IMR-90 (cell line): ENCODE results near the gene RSRC2. TPM values are rescaled to one million over a fixed set of nuclear protein-coding genes. Genes with fewer than 3 reads are reported as not detected.

Experiments used
- ATAC-seq: fragments of 200-7000 bp; cut with Tn5 transposase; 2 replicates; pipeline ENCODE4 v1.9.1; 2020; ENCODE audit warnings: low read depth, mild to moderate bottlenecking, moderate library complexity
- BruUV-seq: library from RNA; stranded (reverse); fragments of 400-500 nt; replicated peaks from 2 replicates; lab custom pipeline; 2021; lab: Mats Ljungman, UMichigan
- CTCF ChIA-PET: fragments of 300-600 bp; formaldehyde crosslinking; extraction: SDS; loops from one replicate; lab custom pipeline; 2021; ENCODE audit warnings: antibody characterized with exemption; lab: Yijun Ruan, JAX
- POLR2A ChIA-PET: fragments of 300-600 bp; sonication (Branson Sonifier 250); formaldehyde crosslinking; loops from one replicate; lab custom pipeline; 2022; ENCODE audit warnings: antibody characterized with exemption; ENCODE audit not compliant: unreplicated experiment; lab: Charles Lee
- DNase-seq: peaks from one replicate; pipeline ENCODE4 v3.0.0; 2013
- H2AFZ ChIP-seq: replicated peaks from 2 replicates; pipeline ENCODE3; 2013; ENCODE audit warnings: low read length, mild to moderate bottlenecking; ENCODE audit not compliant: poor library complexity
- H2AK5ac ChIP-seq: 2 replicates; pipeline ENCODE4 v1.6.1; 2013; ENCODE audit warnings: low read depth, low read length, inconsistent platforms
- H2AK9ac ChIP-seq: replicated peaks from 2 replicates; pipeline ENCODE3; 2013; ENCODE audit warnings: mild to moderate bottlenecking, low read depth, low read length, moderate library complexity; ENCODE audit not compliant: poor library complexity
- H2BK120ac ChIP-seq: 2 replicates; pipeline ENCODE4 v1.6.1; 2013; ENCODE audit warnings: low read depth, low read length, inconsistent platforms
- H2BK15ac ChIP-seq: 3 replicates; pipeline ENCODE4 v1.6.1; 2013; ENCODE audit warnings: low read depth, low read length, inconsistent platforms
- H2BK20ac ChIP-seq: 2 replicates; pipeline ENCODE4 v1.6.1; 2013; ENCODE audit warnings: low read depth, mild to moderate bottlenecking, inconsistent platforms, low read length, moderate library complexity
- H2BK5ac ChIP-seq: 2 replicates; pipeline ENCODE4 v1.6.1; 2013; ENCODE audit warnings: mild to moderate bottlenecking, low read depth, low read length, inconsistent platforms; ENCODE audit not compliant: poor library complexity, severe bottlenecking
- H3K14ac ChIP-seq: replicated peaks from 2 replicates; pipeline ENCODE4 v1.6.1; 2013; ENCODE audit warnings: low read depth, low read length, inconsistent platforms
- H3K18ac ChIP-seq: 2 replicates; pipeline ENCODE4 v1.6.1; 2013; ENCODE audit warnings: low read depth, low read length, control low read depth
- H3K23ac ChIP-seq: 2 replicates; pipeline ENCODE4 v1.6.1; 2013; ENCODE audit warnings: low read depth, low read length, inconsistent platforms
- H3K27ac ChIP-seq: 2 replicates; pipeline ENCODE4 v1.5.1; 2013; ENCODE audit warnings: mild to moderate bottlenecking, control low read depth, low read length; ENCODE audit not compliant: insufficient read depth
- H3K27me3 ChIP-seq: 2 replicates; pipeline ENCODE4 v1.6.1; 2013; ENCODE audit warnings: low read length; ENCODE audit not compliant: control insufficient read depth, insufficient read depth
- H3K36me3 ChIP-seq: 2 replicates; pipeline ENCODE4 v1.6.1; 2013; ENCODE audit warnings: low read length, mixed read lengths; ENCODE audit not compliant: control insufficient read depth, insufficient read depth
- H3K4ac ChIP-seq: 2 replicates; pipeline ENCODE4 v1.6.1; 2013; ENCODE audit warnings: low read depth, low read length, inconsistent platforms
- H3K4me1 ChIP-seq: 2 replicates; pipeline ENCODE4 v1.6.1; 2013; ENCODE audit warnings: low read length, mixed read lengths; ENCODE audit not compliant: control insufficient read depth, insufficient read depth
- H3K4me2 ChIP-seq: 2 replicates; pipeline ENCODE4 v1.6.1; 2013; ENCODE audit warnings: low read depth, mild to moderate bottlenecking, control low read depth, low read length, moderate library complexity
- H3K4me3 ChIP-seq: 2 replicates; pipeline ENCODE4 v1.5.1; 2013; ENCODE audit warnings: low read depth, mild to moderate bottlenecking, control low read depth, low read length, moderate library complexity; ENCODE audit not compliant: insufficient read depth
- H3K56ac ChIP-seq: 2 replicates; pipeline ENCODE4 v1.6.1; 2013; ENCODE audit warnings: low read length, inconsistent platforms; ENCODE audit not compliant: insufficient read depth; ENCODE audit errors: extremely low read depth
- H3K79me1 ChIP-seq, 2 experiments: 2 replicates each; pipeline ENCODE4 v1.6.1; 2013; ENCODE audit warnings: low read length in 2 of 2, inconsistent platforms in 1 of 2, low read depth in 1 of 2
- H3K9ac ChIP-seq: 2 replicates; pipeline ENCODE4 v1.6.1; 2013; ENCODE audit warnings: low read depth, low read length, control low read depth
- H3K9me1 ChIP-seq: 2 replicates; pipeline ENCODE4 v1.6.1; 2013; ENCODE audit warnings: low read length, inconsistent platforms; ENCODE audit not compliant: insufficient read depth
- H3K9me3 ChIP-seq: 2 replicates; pipeline ENCODE4 v1.6.1; 2013; ENCODE audit warnings: low read length; ENCODE audit not compliant: control insufficient read depth, insufficient read depth
- H4K20me1 ChIP-seq: 2 replicates; pipeline ENCODE4 v1.6.1; 2013; ENCODE audit warnings: low read length, inconsistent platforms; ENCODE audit not compliant: insufficient read depth
- H4K5ac ChIP-seq: 2 replicates; pipeline ENCODE4 v1.6.1; 2013; ENCODE audit warnings: mild to moderate bottlenecking, low read depth, low read length, control low read depth
- H4K8ac ChIP-seq, 2 experiments: 2 replicates each; pipeline ENCODE4 v1.6.1; 2013; ENCODE audit warnings: low read depth in 2 of 2, low read length in 2 of 2, control low read depth in 1 of 2, inconsistent platforms in 1 of 2
- H4K91ac ChIP-seq: 2 replicates; pipeline ENCODE4 v1.6.1; 2013; ENCODE audit warnings: low read depth, low read length, inconsistent platforms; ENCODE audit not compliant: insufficient read depth
- CEBPB ChIP-seq: IDR thresholded peaks from 2 replicates; pipeline ENCODE4 v1.6.1; 2012; ENCODE audit warnings: low read depth, low read length, improper control_type of control experiment
- MAFK ChIP-seq: IDR thresholded peaks from 2 replicates; pipeline ENCODE4 v1.6.1; 2012; ENCODE audit warnings: low read depth, low read length, improper control_type of control experiment
- MAZ ChIP-seq: IDR thresholded peaks from 2 replicates; pipeline ENCODE4 v1.6.1; 2012; ENCODE audit warnings: low read depth, mild to moderate bottlenecking, low read length, improper control_type of control experiment, moderate library complexity, borderline replicate concordance
- RCOR1 ChIP-seq: IDR thresholded peaks from 2 replicates; pipeline ENCODE4 v1.6.1; 2012; ENCODE audit warnings: mild to moderate bottlenecking, low read length, improper control_type of control experiment; ENCODE audit not compliant: insufficient replicate concordance
- WGBS, 2 experiments: methylation state at CpG; one replicate each; pipeline versions ENCODE4 v1.1.5 to v1.1.7; 2013; ENCODE audit warnings: missing lambda C conversion rate in 2 of 2; ENCODE audit not compliant: insufficient read length in 1 of 2; ENCODE audit errors: extremely low coverage in 2 of 2; 5-methylcytosine and 5-hydroxymethylcytosine counted together
- dilution Hi-C: fragments of 300-500 bp; cut with HindIII; formaldehyde crosslinking; loops from one replicate; pipeline ENCODE4 v1.14.3; 2018; ENCODE audit warnings: low sequenced_read_pairs; ENCODE audit not compliant: unreplicated experiment
- in situ Hi-C: fragments of 300-500 bp; cut with MboI; formaldehyde crosslinking; loops from 3 replicates; pipeline ENCODE4 v1.14.3; 2019; ENCODE audit warnings: low sequenced_read_pairs, inconsistent platforms, mixed read lengths
- intact Hi-C: fragments of 100-400 bp; cut with micrococcal nuclease; formaldehyde crosslinking; loops from 2 replicates; pipeline ENCODE4 v1.10.0; 2022
- polyA plus RNA-seq, 3 experiments: library from polyadenylated mRNA; depleted of rRNA; stranded (reverse); fragments of >200 nt; gene quantifications; 2 replicates each; pipeline ENCODE4 v1.2.3, GENCODE V29; 2012; ENCODE audit warnings: low replicate concordance in 1 of 3
- total RNA-seq: library from RNA; depleted of rRNA; stranded (reverse); fragments of >200 nt; gene quantifications from 2 replicates; pipeline ENCODE4 v1.2.3, GENCODE V29; 2012

The RSRC2 gene
- total and polyA plus RNA-seq, 2 of the 4 experiments (the other 2 are of a cell fraction): 18.6 to 31.5 TPM

- no TSS peak for BruUV-seq
- Histone ChIP-seq H2BK20ac (no peak overlapping the region), H2AFZ (no peak overlapping the region), H2AK5ac (no peak overlapping the region), H3K9ac (no peak overlapping the region), H3K27ac (no peak overlapping the region), H4K20me1 (no peaks in the 10 kb centered on the region; the same call in 1 of the 2 replicates), H2BK5ac (no peak overlapping the region), H4K91ac (no peak overlapping the region), H3K36me3 (peaks cover 44% of the 10 kb centered on the region), H3K9me1 (0 out of 2 replicates have a peak, but pooled peaks cover 4% of the 10 kb centered on the region), H4K8ac (no peak overlapping the region), H2AK9ac (no peak overlapping the region), H3K79me1 (peaks cover 0 to 16% of the 10 kb centered on the region in 2 experiments; a peak in 3 of 4 replicates), H3K9me3 (no peaks in the 10 kb centered on the region), H3K27me3 (no peaks in the 10 kb centered on the region), H3K4me2 (no peak overlapping the region), H3K14ac (no peak overlapping the region), H3K18ac (no peak overlapping the region), H3K56ac (no peak overlapping the region), H3K4me1 (no peaks in the 10 kb centered on the region; the same call in 1 of the 2 replicates), H3K4ac (no peak overlapping the region), H3K23ac (no peak overlapping the region), H4K5ac (no peak overlapping the region), H2BK15ac (no peak overlapping the region), H2BK120ac (no peak overlapping the region), H3K4me3 (no peak overlapping the region)
- no peak for DNase-seq
- in situ Hi-C loops (no loop called here), intact Hi-C loops (no loop called here), dilution Hi-C loops (no loop called here)
- no CpG with 5 or more reads among the region's 8 CpGs for WGBS, 2 experiments
- ATAC-seq: no peak
- POLR2A ChIA-PET: no interaction called here
- CTCF ChIA-PET: no interaction called here
- TF ChIP-seq MAFK (peak; percentile 44), CEBPB (no peak), MAZ (no peak), RCOR1 (no peak)
Observed at GRCh38 chr12:122480753-122481152, 46.0 kb downstream of the RSRC2 start.
